Colonic mucosa (tissue), 4 donors: ENCODE results near the gene CD19. TPM values are rescaled to one million over a fixed set of nuclear protein-coding genes. Genes with fewer than 3 reads are reported as not detected.

ENCODE experiments used
- DNase-seq: peaks from one replicate; pipeline ENCODE4 v3.0.0-alpha.2; 2020
- H3K27ac ChIP-seq: fragments of 200-600 bp; one replicate; pipeline ENCODE4 v1.8.0; 2021
- H3K27me3 ChIP-seq: fragments of 200-600 bp; one replicate; pipeline ENCODE4 v1.8.0; 2021
- H3K36me3 ChIP-seq: fragments of 200-600 bp; one replicate; pipeline ENCODE4 v1.8.0; 2021
- H3K4me1 ChIP-seq: fragments of 200-600 bp; one replicate; pipeline ENCODE4 v1.8.0; 2021; ENCODE audit warnings: mild to moderate bottlenecking
- H3K4me3 ChIP-seq: fragments of 200-600 bp; one replicate; pipeline ENCODE4 v1.8.0; 2021
- H3K9ac ChIP-seq, 2 donors: one replicate each; pipeline ENCODE4 v1.7.0; 2013; ENCODE audit warnings: control low read depth in 2 of 2, low read depth in 2 of 2, low read length in 2 of 2
- H3K9me3 ChIP-seq: fragments of 200-600 bp; one replicate; pipeline ENCODE4 v1.8.0; 2021
- intact Hi-C: fragments of 100-400 bp; cut with DNase I; formaldehyde crosslinking; loops from one replicate; pipeline ENCODE4 v1.14.1; 2022
- total RNA-seq, 2 donors: library from RNA; stranded (reverse); fragmentation: NEBNext Ultra II Directional in 1 of 2; extraction: Animal tissue kit (Norgen Biotek cat#: 25700) in 1 of 2; gene quantifications; one replicate each; pipeline ENCODE4 v1.2.1, GENCODE V29; 2021
- TF ChIP-seq, protein P1 (sequence below): fragments of 200-600 bp; IDR thresholded peaks from one replicate; pipeline ENCODE4 v1.8.0; 2022; ENCODE audit warnings: antibody characterized with exemption, mild to moderate bottlenecking
- donor health status: healthy.
- donor health status: DM: no; HTN: no; CAD: no.
- donor health status: DM: no; HTN: no; CAD: no.

CD19 gene
- total RNA-seq, 2 donors from 2014 or later: 0.40 to 0.74 TPM

DNA sequence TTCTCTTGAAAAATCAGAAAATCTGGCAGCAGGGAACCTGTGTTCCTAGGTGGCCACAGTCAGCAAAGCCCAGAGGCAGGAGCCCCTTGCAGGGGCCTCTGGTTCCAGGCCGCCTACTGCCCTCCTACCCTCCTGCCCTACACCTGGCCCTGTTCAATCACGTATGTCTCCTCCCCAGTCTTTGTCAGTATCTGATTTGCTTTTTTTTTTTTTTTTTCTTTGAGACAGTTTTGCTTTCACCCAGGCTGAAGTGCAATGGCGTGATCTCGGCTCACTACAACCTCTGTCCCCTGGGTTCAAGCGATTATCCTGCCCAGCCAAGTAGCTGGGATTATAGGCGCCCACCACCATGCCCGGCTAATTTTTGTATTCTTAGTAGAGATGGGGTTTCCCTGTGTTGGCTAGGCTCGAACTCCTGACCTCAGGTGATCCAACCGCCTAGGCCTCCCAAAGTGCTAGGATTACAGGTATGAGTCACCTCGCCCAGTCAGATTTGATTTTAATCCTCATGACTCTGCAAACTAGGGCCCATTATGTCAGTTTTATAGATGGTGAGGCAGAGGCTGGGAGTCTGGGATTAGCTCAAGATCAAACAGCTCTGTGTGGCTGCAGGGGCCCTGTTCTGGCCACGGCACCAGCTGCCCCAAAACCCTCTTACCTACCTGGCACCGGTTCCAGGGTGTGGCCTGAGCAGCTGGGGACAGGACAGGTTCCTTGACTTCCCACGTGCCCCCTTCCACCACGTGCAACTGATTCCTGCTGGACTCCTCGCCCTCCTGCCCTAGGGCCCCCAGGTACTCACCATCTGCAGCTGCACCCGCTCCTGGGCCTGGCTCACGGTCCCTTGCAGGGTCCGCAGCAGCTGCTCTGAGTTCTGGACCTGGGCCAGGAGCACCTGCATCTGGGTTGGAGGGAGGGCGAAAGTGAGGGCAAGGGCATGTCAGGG is 21.4 kb upstream of the CD19 start:
- Histone ChIP-seq H3K4me1 (no peaks in the 10 kb centered on the region), H3K36me3 (peaks cover 9% of the 10 kb centered on the region), H3K4me3 (no peak overlapping the region), H3K27ac (peak overlapping the region; percentile 12), H3K9me3 (no peaks in the 10 kb centered on the region), H3K27me3 (no peaks in the 10 kb centered on the region), H3K9ac (peak overlapping the region in 1 of 2 donors; percentile 46)
- peak; percentile 72 for DNase-seq
- intact Hi-C loops: no loop called here
- TF ChIP-seq, protein P1, sequence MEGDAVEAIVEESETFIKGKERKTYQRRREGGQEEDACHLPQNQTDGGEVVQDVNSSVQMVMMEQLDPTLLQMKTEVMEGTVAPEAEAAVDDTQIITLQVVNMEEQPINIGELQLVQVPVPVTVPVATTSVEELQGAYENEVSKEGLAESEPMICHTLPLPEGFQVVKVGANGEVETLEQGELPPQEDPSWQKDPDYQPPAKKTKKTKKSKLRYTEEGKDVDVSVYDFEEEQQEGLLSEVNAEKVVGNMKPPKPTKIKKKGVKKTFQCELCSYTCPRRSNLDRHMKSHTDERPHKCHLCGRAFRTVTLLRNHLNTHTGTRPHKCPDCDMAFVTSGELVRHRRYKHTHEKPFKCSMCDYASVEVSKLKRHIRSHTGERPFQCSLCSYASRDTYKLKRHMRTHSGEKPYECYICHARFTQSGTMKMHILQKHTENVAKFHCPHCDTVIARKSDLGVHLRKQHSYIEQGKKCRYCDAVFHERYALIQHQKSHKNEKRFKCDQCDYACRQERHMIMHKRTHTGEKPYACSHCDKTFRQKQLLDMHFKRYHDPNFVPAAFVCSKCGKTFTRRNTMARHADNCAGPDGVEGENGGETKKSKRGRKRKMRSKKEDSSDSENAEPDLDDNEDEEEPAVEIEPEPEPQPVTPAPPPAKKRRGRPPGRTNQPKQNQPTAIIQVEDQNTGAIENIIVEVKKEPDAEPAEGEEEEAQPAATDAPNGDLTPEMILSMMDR: no peak

DNA sequence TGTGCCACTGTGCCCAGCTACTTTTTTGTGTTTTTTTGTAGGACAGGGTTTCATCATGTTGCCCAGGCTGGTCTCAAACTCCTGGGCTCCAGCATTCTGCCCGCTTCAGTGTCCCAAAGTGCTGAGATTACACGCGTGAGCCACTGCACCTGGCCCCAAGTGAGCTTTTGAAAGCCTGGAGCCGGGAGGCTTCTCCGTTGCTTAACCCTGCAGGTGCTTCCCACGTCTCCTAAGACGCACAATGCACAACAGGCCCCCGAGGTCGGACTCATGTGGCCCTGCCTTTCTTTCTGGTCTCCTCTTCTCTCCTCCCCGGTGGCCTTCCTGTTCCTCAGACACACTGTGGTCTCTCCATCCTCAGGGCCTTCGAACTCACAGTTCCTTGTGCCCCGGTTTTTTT is 19.2 kb upstream of the CD19 start:
- H3K36me3 ChIP-seq: peaks cover 16% of the 10 kb centered on the region
- no peaks in the 10 kb centered on the region for H3K4me1 ChIP-seq
- H3K4me3 ChIP-seq: no peak overlapping the region
- no peaks in the 10 kb centered on the region for H3K9me3 ChIP-seq
- H3K9ac ChIP-seq: no peak overlapping the region
- DNase-seq: no peak
- H3K27me3 ChIP-seq: no peaks in the 10 kb centered on the region
- intact Hi-C loops: no loop called here
- H3K27ac ChIP-seq: no peak overlapping the region
- TF ChIP-seq, protein P1: no peak

DNA sequence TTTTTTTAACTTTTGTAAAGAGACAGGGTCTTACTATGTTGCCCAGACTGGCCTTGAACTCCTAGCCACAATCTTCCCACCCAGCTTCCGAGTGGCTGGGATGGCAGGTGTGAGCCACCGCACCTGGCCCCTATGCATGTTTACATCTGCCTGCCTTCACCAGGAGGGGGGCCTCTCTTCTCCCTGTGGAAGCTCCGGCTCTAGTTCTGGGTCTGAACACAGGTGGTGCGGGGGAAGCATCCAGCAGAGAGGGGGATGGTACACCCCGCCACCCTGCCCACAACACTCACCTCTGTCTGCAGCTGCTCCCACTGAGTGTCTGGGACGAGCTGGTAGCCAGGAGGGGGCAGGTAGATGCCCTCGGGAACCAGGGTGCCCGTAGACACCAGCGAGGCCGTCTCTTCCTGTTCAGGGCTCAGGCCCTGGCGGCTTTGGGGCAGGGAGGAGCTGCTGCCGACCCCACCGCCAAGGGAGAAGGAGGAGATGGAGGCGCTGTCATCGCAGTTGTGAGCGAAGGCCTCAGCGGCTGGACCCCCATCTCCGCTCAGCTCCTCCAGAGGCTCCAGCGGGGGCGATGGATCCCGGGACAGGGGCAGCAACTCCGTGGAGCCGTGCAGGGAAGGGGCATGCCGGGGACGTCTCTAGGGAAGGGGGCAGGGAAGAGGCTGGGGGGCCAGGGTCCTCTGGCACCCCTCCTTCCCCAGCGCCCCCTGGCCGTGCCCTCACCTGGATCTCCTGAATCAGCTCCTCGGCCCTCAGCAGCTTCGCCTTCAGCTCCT is 17.6 kb upstream of the CD19 start:
- H3K4me1 ChIP-seq: no peaks in the 10 kb centered on the region
- no peak overlapping the region for H3K9ac ChIP-seq
- peaks cover 16% of the 10 kb centered on the region for H3K36me3 ChIP-seq
- H3K9me3 ChIP-seq: no peaks in the 10 kb centered on the region
- TF ChIP-seq, protein P1: no peak
- no peaks in the 10 kb centered on the region for H3K27me3 ChIP-seq
- no peak for DNase-seq
- no peak overlapping the region for H3K27ac ChIP-seq
- intact Hi-C loops: no loop called here
- H3K4me3 ChIP-seq: no peak overlapping the region

DNA sequence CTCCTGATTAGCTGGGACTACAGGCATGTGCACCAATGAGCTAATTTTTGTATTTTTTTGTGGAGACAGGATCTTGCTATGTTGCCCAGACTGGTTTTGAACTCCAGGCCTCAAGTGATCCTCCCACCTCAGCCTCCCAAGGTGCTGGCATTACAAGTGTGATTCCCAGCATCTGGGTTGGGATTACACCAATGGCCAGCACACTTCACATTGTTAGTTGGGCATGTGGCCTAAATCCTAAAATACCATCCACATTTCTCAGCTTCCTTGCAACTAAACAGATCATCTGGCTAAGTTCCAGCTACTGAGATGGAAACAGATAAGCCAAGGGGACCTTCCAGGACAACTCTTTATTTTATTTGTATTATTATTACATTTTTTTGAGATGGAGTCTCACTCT is 16.6 kb upstream of the CD19 start:
- H3K36me3 ChIP-seq: peaks cover 16% of the 10 kb centered on the region
- TF ChIP-seq, protein P1: no peak
- H3K9ac ChIP-seq: no peak overlapping the region
- H3K9me3 ChIP-seq: no peaks in the 10 kb centered on the region
- H3K4me3 ChIP-seq: no peak overlapping the region
- no peak for DNase-seq
- no peaks in the 10 kb centered on the region for H3K27me3 ChIP-seq
- intact Hi-C loops: no loop called here
- no peaks in the 10 kb centered on the region for H3K4me1 ChIP-seq
- H3K27ac ChIP-seq: no peak overlapping the region

DNA sequence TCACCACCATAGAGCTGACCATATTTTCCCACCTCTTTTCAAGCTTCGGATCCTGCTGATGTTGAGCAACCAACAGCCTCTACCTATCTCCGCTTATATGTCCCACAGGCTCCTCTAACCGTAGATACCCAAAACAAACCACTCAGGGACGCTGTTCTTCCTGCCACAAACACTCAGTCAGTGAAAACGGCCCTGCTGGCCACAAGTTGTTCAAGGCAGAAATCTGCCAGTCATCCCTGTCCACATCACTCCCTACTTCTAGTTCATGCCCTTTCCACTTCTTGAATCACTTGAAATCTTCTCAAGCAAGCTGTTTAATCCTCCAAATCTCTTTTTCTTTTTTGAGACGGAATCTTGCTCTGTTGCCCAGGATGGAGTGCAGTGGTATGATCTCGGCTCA is 14.7 kb upstream of the CD19 start:
- no peaks in the 10 kb centered on the region for H3K9me3 ChIP-seq
- no peak overlapping the region for H3K9ac ChIP-seq
- TF ChIP-seq, protein P1: no peak
- no peaks in the 10 kb centered on the region for H3K4me1 ChIP-seq
- no peak overlapping the region for H3K4me3 ChIP-seq
- peaks cover 16% of the 10 kb centered on the region for H3K36me3 ChIP-seq
- H3K27ac ChIP-seq: no peak overlapping the region
- intact Hi-C loops: no loop called here
- DNase-seq: no peak
- H3K27me3 ChIP-seq: no peaks in the 10 kb centered on the region
